Loucy (cell line): ENCODE results near the gene TLDC2.

ENCODE experiments used
- H2AFZ ChIP-seq: fragments of 200-600 bp; sonication (generic); 2 replicates; pipeline ENCODE4 v1.6.0; 2016; ENCODE audit warnings: antibody characterized with exemption, mild to moderate bottlenecking, low read length, moderate library complexity
- H3F3A ChIP-seq: fragments of 200-600 bp; 2 replicates; pipeline ENCODE4 v1.6.0; 2016; ENCODE audit warnings: antibody characterized with exemption, low read depth, mild to moderate bottlenecking
- H3K27me3 ChIP-seq: fragments of 200-600 bp; sonication (generic); 2 replicates; pipeline ENCODE4 v1.6.1; 2014; ENCODE audit warnings: low read length, mild to moderate bottlenecking; ENCODE audit not compliant: insufficient read depth, poor library complexity, severe bottlenecking
- H3K36me3 ChIP-seq: fragments of 200-600 bp; sonication (generic); 2 replicates; pipeline ENCODE4 v1.6.1; 2016; ENCODE audit warnings: low read length; ENCODE audit not compliant: insufficient read depth
- H3K4me1 ChIP-seq: fragments of 200-600 bp; sonication (generic); 2 replicates; pipeline ENCODE4 v1.5.1; 2014; ENCODE audit warnings: low read length, mild to moderate bottlenecking; ENCODE audit not compliant: insufficient read depth, poor library complexity, severe bottlenecking
- H3K4me2 ChIP-seq: fragments of 200-600 bp; sonication (generic); 2 replicates; pipeline ENCODE4 v1.6.0; 2014; ENCODE audit warnings: antibody characterized with exemption, low read length, low read depth, mild to moderate bottlenecking; ENCODE audit not compliant: poor library complexity, severe bottlenecking
- H3K4me3 ChIP-seq: fragments of 200-600 bp; sonication (generic); 2 replicates; pipeline ENCODE4 v1.5.1; 2014; ENCODE audit warnings: low read length, mild to moderate bottlenecking, mixed read lengths; ENCODE audit not compliant: poor library complexity, severe bottlenecking
- H3K79me2 ChIP-seq: fragments of 200-600 bp; sonication (generic); 2 replicates; pipeline ENCODE4 v1.6.1; 2014; ENCODE audit warnings: low read length; ENCODE audit not compliant: insufficient read depth
- H3K9ac ChIP-seq: fragments of 200-600 bp; sonication (generic); 2 replicates; pipeline ENCODE4 v1.6.0; 2014; ENCODE audit warnings: mild to moderate bottlenecking, low read depth, low read length, moderate library complexity; ENCODE audit not compliant: poor library complexity, severe bottlenecking
- H3K9me2 ChIP-seq: fragments of 200-600 bp; sonication (generic); replicated peaks from 2 replicates; pipeline ENCODE4 v1.6.1; 2016; ENCODE audit warnings: low read depth, low read length, mixed read lengths
- H3K9me3 ChIP-seq: fragments of 200-600 bp; sonication (generic); 2 replicates; pipeline ENCODE4 v1.6.1; 2014; ENCODE audit warnings: mild to moderate bottlenecking, antibody characterized with exemption, low read length, low read depth; ENCODE audit not compliant: insufficient read depth
- H4K20me1 ChIP-seq: fragments of 200-600 bp; sonication (generic); 2 replicates; pipeline ENCODE4 v1.6.0; 2014; ENCODE audit warnings: antibody characterized with exemption, low read length, mild to moderate bottlenecking; ENCODE audit not compliant: insufficient read depth, poor library complexity, severe bottlenecking
- EZH2phosphoT487 ChIP-seq: fragments of 200-600 bp; IDR thresholded peaks from 2 replicates; pipeline ENCODE4 v1.6.1; 2018; ENCODE audit warnings: antibody characterized with exemption, mild to moderate bottlenecking, moderate library complexity, borderline replicate concordance
- TF ChIP-seq, protein P1 (sequence below): fragments of 200-600 bp; sonication (generic); conservative IDR thresholded peaks from 2 replicates; pipeline ENCODE4 v1.5.1; 2014; ENCODE audit warnings: mild to moderate bottlenecking, antibody characterized with exemption, low read length

The TLDC2 gene

DNA sequence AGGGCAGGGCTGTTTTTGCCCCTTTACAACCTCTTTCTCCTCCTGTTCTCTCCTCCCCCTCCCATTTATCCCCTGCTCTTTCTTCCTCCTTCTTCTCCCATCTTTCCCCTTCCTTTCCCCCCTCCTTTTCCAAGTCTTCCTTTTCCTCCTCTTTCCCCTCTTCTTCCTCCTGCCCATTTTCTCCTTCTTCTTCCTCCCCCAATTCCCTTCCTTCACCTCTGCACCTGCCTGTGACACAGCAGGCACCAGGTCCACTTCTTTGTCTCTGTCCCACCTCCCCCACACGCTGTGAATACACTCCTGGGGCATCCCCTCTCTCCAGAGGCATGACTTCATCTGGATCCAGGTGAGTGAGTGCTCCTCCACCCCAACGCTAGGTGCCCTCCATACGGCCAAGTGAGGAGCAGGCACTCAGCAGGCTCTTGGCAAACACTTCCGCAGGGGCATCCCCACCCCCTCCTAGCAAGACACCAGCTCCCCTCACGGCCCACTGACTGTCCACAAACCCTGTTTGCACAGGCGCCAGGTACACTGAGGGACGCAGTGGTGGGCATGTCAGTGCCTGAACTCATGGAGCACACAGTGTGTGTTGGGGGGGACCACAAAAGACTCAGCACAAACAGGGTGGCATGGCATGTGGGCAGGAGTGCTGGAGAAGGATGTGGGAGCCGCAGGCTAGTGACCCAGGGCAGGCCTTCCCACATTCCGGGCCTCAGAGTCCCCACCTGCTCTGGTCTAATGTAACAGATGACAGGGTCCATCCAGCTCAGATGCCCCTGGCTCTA is 10.7 kb upstream of the TLDC2 start:
- Histone ChIP-seq H3K79me2 (peaks cover 23% of the 10 kb centered on the region; the same call in 1 of the 2 replicates), H3K36me3 (no peaks in the 10 kb centered on the region), H3K4me2 (no peak overlapping the region), H2AFZ (no peak overlapping the region), H3K9me2 (no peaks in the 10 kb centered on the region), H3K9me3 (no peaks in the 10 kb centered on the region), H3K4me3 (no peak overlapping the region), H3K27me3 (no peaks in the 10 kb centered on the region), H3K4me1 (peaks cover 22% of the 10 kb centered on the region), H3F3A (0 out of 2 replicates have a peak, but pooled peaks cover 4% of the 10 kb centered on the region), H4K20me1 (peaks cover 11% of the 10 kb centered on the region), H3K9ac (no peak overlapping the region)
- no peak for TF ChIP-seq EZH2phosphoT487
- TF ChIP-seq, protein P1, sequence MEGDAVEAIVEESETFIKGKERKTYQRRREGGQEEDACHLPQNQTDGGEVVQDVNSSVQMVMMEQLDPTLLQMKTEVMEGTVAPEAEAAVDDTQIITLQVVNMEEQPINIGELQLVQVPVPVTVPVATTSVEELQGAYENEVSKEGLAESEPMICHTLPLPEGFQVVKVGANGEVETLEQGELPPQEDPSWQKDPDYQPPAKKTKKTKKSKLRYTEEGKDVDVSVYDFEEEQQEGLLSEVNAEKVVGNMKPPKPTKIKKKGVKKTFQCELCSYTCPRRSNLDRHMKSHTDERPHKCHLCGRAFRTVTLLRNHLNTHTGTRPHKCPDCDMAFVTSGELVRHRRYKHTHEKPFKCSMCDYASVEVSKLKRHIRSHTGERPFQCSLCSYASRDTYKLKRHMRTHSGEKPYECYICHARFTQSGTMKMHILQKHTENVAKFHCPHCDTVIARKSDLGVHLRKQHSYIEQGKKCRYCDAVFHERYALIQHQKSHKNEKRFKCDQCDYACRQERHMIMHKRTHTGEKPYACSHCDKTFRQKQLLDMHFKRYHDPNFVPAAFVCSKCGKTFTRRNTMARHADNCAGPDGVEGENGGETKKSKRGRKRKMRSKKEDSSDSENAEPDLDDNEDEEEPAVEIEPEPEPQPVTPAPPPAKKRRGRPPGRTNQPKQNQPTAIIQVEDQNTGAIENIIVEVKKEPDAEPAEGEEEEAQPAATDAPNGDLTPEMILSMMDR = no peak

DNA sequence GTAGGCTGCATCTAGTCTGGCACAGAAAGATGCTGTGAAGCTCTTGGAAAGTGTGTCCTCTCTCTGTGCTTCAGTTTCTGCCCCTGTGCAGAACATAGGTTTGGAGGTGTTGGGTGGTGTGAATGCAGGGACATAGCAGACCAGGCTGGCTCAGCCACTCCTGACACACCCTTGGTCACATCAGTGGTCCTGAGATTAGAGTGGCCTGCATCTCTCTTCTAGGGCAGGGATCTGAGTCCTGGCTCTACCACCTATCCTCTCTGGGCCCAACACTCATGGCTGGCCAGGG is 10.1 kb upstream of the TLDC2 start:
- Histone ChIP-seq H3K4me2 (no peak overlapping the region), H3K79me2 (peaks cover 17% of the 10 kb centered on the region; the same call in 1 of the 2 replicates), H3K9ac (no peak overlapping the region), H3K9me2 (no peaks in the 10 kb centered on the region), H3K4me3 (no peak overlapping the region), H3K36me3 (no peaks in the 10 kb centered on the region), H2AFZ (no peak overlapping the region), H3K4me1 (peaks cover 17% of the 10 kb centered on the region), H3K27me3 (no peaks in the 10 kb centered on the region), H4K20me1 (peaks cover 5% of the 10 kb centered on the region), H3F3A (no peaks in the 10 kb centered on the region), H3K9me3 (no peaks in the 10 kb centered on the region)
- TF ChIP-seq EZH2phosphoT487 = no peak
- TF ChIP-seq, protein P1 = no peak

- Histone ChIP-seq H3K4me1 (peaks cover 14% of the 10 kb centered on the region), H3F3A (no peaks in the 10 kb centered on the region), H3K9me2 (no peaks in the 10 kb centered on the region), H3K9ac (no peak overlapping the region), H3K4me3 (no peak overlapping the region), H2AFZ (no peak overlapping the region), H3K27me3 (no peaks in the 10 kb centered on the region), H4K20me1 (peaks cover 2% of the 10 kb centered on the region), H3K4me2 (no peak overlapping the region), H3K79me2 (peaks cover 14% of the 10 kb centered on the region; the same call in 1 of the 2 replicates), H3K9me3 (no peaks in the 10 kb centered on the region), H3K36me3 (no peaks in the 10 kb centered on the region)
- no peak for TF ChIP-seq EZH2phosphoT487
- TF ChIP-seq, protein P1 = no peak
Observed at GRCh38 chr20:36866164-36866563, 9.8 kb upstream of the TLDC2 start.
